Loucy (cell line): ENCODE results near the gene FJX1.

Experiments used
- H2AFZ ChIP-seq: fragments of 200-600 bp; sonication (generic); 2 replicates; pipeline ENCODE4 v1.6.0; 2016; ENCODE audit warnings: antibody characterized with exemption, mild to moderate bottlenecking, low read length, moderate library complexity
- H3F3A ChIP-seq: fragments of 200-600 bp; 2 replicates; pipeline ENCODE4 v1.6.0; 2016; ENCODE audit warnings: antibody characterized with exemption, low read depth, mild to moderate bottlenecking
- H3K27me3 ChIP-seq: fragments of 200-600 bp; sonication (generic); 2 replicates; pipeline ENCODE4 v1.6.1; 2014; ENCODE audit warnings: low read length, mild to moderate bottlenecking; ENCODE audit not compliant: insufficient read depth, poor library complexity, severe bottlenecking
- H3K36me3 ChIP-seq: fragments of 200-600 bp; sonication (generic); 2 replicates; pipeline ENCODE4 v1.6.1; 2016; ENCODE audit warnings: low read length; ENCODE audit not compliant: insufficient read depth
- H3K4me1 ChIP-seq: fragments of 200-600 bp; sonication (generic); 2 replicates; pipeline ENCODE4 v1.5.1; 2014; ENCODE audit warnings: low read length, mild to moderate bottlenecking; ENCODE audit not compliant: insufficient read depth, poor library complexity, severe bottlenecking
- H3K4me2 ChIP-seq: fragments of 200-600 bp; sonication (generic); 2 replicates; pipeline ENCODE4 v1.6.0; 2014; ENCODE audit warnings: antibody characterized with exemption, low read length, low read depth, mild to moderate bottlenecking; ENCODE audit not compliant: poor library complexity, severe bottlenecking
- H3K4me3 ChIP-seq: fragments of 200-600 bp; sonication (generic); 2 replicates; pipeline ENCODE4 v1.5.1; 2014; ENCODE audit warnings: low read length, mild to moderate bottlenecking, mixed read lengths; ENCODE audit not compliant: poor library complexity, severe bottlenecking
- H3K79me2 ChIP-seq: fragments of 200-600 bp; sonication (generic); 2 replicates; pipeline ENCODE4 v1.6.1; 2014; ENCODE audit warnings: low read length; ENCODE audit not compliant: insufficient read depth
- H3K9ac ChIP-seq: fragments of 200-600 bp; sonication (generic); 2 replicates; pipeline ENCODE4 v1.6.0; 2014; ENCODE audit warnings: mild to moderate bottlenecking, low read depth, low read length, moderate library complexity; ENCODE audit not compliant: poor library complexity, severe bottlenecking
- H3K9me2 ChIP-seq: fragments of 200-600 bp; sonication (generic); replicated peaks from 2 replicates; pipeline ENCODE4 v1.6.1; 2016; ENCODE audit warnings: low read depth, low read length, mixed read lengths
- H3K9me3 ChIP-seq: fragments of 200-600 bp; sonication (generic); 2 replicates; pipeline ENCODE4 v1.6.1; 2014; ENCODE audit warnings: mild to moderate bottlenecking, antibody characterized with exemption, low read length, low read depth; ENCODE audit not compliant: insufficient read depth
- H4K20me1 ChIP-seq: fragments of 200-600 bp; sonication (generic); 2 replicates; pipeline ENCODE4 v1.6.0; 2014; ENCODE audit warnings: antibody characterized with exemption, low read length, mild to moderate bottlenecking; ENCODE audit not compliant: insufficient read depth, poor library complexity, severe bottlenecking
- EZH2phosphoT487 ChIP-seq: fragments of 200-600 bp; IDR thresholded peaks from 2 replicates; pipeline ENCODE4 v1.6.1; 2018; ENCODE audit warnings: antibody characterized with exemption, mild to moderate bottlenecking, moderate library complexity, borderline replicate concordance
- TF ChIP-seq, protein P1 (sequence below): fragments of 200-600 bp; sonication (generic); conservative IDR thresholded peaks from 2 replicates; pipeline ENCODE4 v1.5.1; 2014; ENCODE audit warnings: mild to moderate bottlenecking, antibody characterized with exemption, low read length

The FJX1 gene

DNA sequence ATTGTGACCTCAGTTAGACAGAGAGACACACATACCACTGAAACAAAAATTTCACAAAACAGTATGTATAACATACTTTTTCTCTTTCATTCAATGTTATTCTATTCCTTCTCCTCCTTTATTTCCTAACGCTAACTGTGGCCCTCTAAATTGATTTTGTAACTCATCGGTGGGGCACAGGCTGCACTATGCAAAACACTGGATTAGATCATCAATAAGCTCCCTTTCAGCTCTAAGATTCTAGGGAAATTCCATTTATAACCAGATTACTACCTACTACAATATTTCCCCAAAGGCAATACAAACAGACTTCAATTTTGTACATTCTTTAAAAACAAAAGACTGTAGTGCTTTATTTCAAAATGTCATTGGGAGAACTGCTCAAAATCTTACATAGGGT lies 6.1 kb downstream of the FJX1 start:
- Histone ChIP-seq H2AFZ (no peak overlapping the region), H3K4me2 (no peak overlapping the region), H3K9me3 (no peaks in the 10 kb centered on the region), H4K20me1 (no peaks in the 10 kb centered on the region), H3K79me2 (no peaks in the 10 kb centered on the region), H3K4me3 (no peak overlapping the region), H3K27me3 (peaks cover 9% of the 10 kb centered on the region), H3K9me2 (no peaks in the 10 kb centered on the region), H3K36me3 (no peaks in the 10 kb centered on the region), H3K9ac (no peak overlapping the region), H3F3A (0 out of 2 replicates have a peak, but pooled peaks cover 2% of the 10 kb centered on the region), H3K4me1 (peaks cover 13% of the 10 kb centered on the region)
- TF ChIP-seq, protein P1, sequence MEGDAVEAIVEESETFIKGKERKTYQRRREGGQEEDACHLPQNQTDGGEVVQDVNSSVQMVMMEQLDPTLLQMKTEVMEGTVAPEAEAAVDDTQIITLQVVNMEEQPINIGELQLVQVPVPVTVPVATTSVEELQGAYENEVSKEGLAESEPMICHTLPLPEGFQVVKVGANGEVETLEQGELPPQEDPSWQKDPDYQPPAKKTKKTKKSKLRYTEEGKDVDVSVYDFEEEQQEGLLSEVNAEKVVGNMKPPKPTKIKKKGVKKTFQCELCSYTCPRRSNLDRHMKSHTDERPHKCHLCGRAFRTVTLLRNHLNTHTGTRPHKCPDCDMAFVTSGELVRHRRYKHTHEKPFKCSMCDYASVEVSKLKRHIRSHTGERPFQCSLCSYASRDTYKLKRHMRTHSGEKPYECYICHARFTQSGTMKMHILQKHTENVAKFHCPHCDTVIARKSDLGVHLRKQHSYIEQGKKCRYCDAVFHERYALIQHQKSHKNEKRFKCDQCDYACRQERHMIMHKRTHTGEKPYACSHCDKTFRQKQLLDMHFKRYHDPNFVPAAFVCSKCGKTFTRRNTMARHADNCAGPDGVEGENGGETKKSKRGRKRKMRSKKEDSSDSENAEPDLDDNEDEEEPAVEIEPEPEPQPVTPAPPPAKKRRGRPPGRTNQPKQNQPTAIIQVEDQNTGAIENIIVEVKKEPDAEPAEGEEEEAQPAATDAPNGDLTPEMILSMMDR = no peak
- no peak for TF ChIP-seq EZH2phosphoT487

DNA sequence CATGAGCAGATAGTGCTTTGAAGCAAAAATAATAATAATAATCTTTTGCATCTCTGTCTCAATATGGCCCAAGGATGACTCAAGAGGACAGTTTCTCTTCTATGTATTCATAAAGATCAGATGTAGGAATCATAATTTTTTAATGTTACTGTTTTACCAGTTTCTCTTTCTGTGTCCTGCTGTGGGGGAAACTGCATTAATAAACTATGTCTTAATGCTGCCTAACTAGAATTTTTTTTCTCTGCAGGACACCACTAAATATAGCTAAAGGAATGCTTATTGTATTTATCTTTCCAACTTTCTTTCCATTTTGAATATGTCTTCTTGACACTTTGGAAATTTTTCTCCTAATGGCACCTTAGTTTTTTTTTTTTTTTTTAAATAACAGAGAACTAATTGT lies 6.5 kb downstream of the FJX1 start:
- Histone ChIP-seq H3K4me1 (peaks cover 13% of the 10 kb centered on the region), H3K4me2 (no peak overlapping the region), H3K9me3 (no peaks in the 10 kb centered on the region), H4K20me1 (no peaks in the 10 kb centered on the region), H3K9ac (no peak overlapping the region), H3K36me3 (no peaks in the 10 kb centered on the region), H3K4me3 (no peak overlapping the region), H3K27me3 (peaks cover 4% of the 10 kb centered on the region), H2AFZ (no peak overlapping the region), H3F3A (0 out of 2 replicates have a peak, but pooled peaks cover 2% of the 10 kb centered on the region), H3K79me2 (no peaks in the 10 kb centered on the region), H3K9me2 (no peaks in the 10 kb centered on the region)
- TF ChIP-seq EZH2phosphoT487 = no peak
- TF ChIP-seq, protein P1 = no peak

DNA sequence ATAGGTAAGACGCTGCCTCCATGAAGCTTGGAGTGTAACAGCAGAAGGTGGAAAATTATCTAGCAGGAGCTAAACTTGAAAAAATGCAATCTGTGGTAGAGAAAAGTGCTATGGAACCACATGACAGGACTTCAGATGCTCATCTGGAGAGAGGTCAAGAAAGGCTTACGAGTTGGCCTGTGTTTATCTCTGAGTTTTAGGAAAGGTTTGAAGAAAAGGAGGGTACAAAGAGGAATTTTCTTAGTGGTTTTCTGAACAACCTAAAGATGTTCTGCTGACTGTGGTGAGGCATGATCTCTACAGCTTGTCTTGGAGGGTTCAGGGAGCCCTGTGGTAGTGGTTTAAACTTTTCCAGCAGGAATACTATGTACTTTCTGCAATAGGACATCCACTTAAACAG lies 8.2 kb downstream of the FJX1 start:
- no peaks in the 10 kb centered on the region for H3K79me2 ChIP-seq
- H3K9ac ChIP-seq = no peak overlapping the region
- TF ChIP-seq, protein P1 = no peak
- no peak for TF ChIP-seq EZH2phosphoT487
- no peaks in the 10 kb centered on the region for H4K20me1 ChIP-seq
- H3K36me3 ChIP-seq = no peaks in the 10 kb centered on the region
- no peaks in the 10 kb centered on the region for H3K9me2 ChIP-seq
- peaks cover 5% of the 10 kb centered on the region for H3K4me1 ChIP-seq
- no peak overlapping the region for H3K4me2 ChIP-seq
- H3K27me3 ChIP-seq = no peaks in the 10 kb centered on the region
- no peaks in the 10 kb centered on the region for H3F3A ChIP-seq
- no peak overlapping the region for H2AFZ ChIP-seq
- no peak overlapping the region for H3K4me3 ChIP-seq
- no peaks in the 10 kb centered on the region for H3K9me3 ChIP-seq
